ENCODE measurements around the gene WWC2.

WWC2 gene

DNA sequence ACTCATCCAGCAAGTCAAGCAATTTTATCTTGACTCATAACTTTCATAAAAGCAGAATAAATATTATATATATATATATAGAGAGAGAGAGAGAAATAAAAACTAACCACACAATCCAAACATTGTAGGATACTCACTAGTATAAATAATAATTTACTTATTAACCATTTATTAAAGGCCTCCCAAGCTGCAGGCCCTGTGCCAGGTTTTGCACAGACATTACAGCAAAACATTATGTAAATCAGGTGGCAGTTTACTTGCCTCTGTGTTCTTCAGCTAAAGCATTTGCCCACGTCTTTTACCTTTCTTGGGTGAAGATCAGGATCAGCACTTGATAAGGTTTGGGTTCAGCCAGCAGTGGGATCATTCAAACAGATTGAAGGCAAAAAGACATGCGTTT, 145.4 kb downstream of the WWC2 start (continued):
- TF ChIP-seq ZNF280C (tag by site-specific recombination; IDR thresholded peaks at IDR 0.05) (no peak), SETDB1 (IDR thresholded peaks at IDR 0.05; ENCODE audit: insufficient read length, low read length) (no peak), ZNF560 (tag by site-specific recombination; IDR thresholded peaks at IDR 0.05; ENCODE audit: borderline replicate concordance) (no peak), ZBTB8A (tag by site-specific recombination; IDR thresholded peaks at IDR 0.05) (no peak), ZNF707 (tag by site-specific recombination; IDR thresholded peaks at IDR 0.05) (no peak)

- Histone ChIP-seq H3K36me3 (ENCODE audit: control insufficient read depth in 2 of 2, insufficient read depth in 1 of 2, low read length in 2 of 2) (peaks cover 0 to 21% of the 10 kb centered on the region in 2 experiments; a peak in 1 of 3 replicates), H3K27ac (ENCODE audit: extremely low read depth, low read depth, low read length) (no peak overlapping the region), H3K9me3 (ENCODE audit: control insufficient read depth, insufficient read depth, low read depth, low read length) (no peaks in the 10 kb centered on the region), H3K4me3 (ENCODE audit: low read depth, low read length) (no peak overlapping the region), H3K4me1 (ENCODE audit: control insufficient read depth, insufficient read depth, low read length) (peaks cover 6% of the 10 kb centered on the region)
- CTCF ChIA-PET = interaction anchor here (1.2 to 5.3 kb wide), 5 partner anchors 8 to 310 kb away, joined by 4 to 74 read pairs (median 29); no protein-coding TSS in a partner anchor
- TF ChIP-seq ZNF530 (tag by site-specific recombination; IDR thresholded peaks at IDR 0.05; ENCODE audit: low read depth) = no peak
- TF ChIP-seq ZNF37A (tag by site-specific recombination; IDR thresholded peaks at IDR 0.05) = no peak
- TF ChIP-seq RBAK (tag by site-specific recombination; IDR thresholded peaks at IDR 0.05) = no peak
- POLR2A ChIA-PET = no interaction called here
These were observed 149.1 kb downstream of the WWC2 start for GRCh38 chr4:183248201-183248600.

- ChIA-PET CTCF (interaction anchor here (0.5 to 5.3 kb wide), 23 partner anchors 8 to 422 kb away, joined by 3 to 74 read pairs (median 4); no protein-coding TSS in a partner anchor), POLR2A (interaction anchor here (0.6 kb wide), 1 partner anchor 175 kb away, joined by 3 read pairs; no protein-coding TSS in a partner anchor)
- H3K4me3 ChIP-seq (ENCODE audit: low read depth, low read length) = no peak overlapping the region
- TF ChIP-seq ZNF654 (tag by site-specific recombination; IDR thresholded peaks at IDR 0.05; ENCODE audit: low read depth) = peak; percentile 67
- TF ChIP-seq ZNF510 (tag by site-specific recombination; IDR thresholded peaks at IDR 0.05; ENCODE audit: insufficient replicate concordance) = peak; percentile 77
- no peak for TF ChIP-seq IKZF3 (tag by site-specific recombination; IDR thresholded peaks at IDR 0.05)
- TF ChIP-seq CTCF (tag by site-specific recombination; IDR thresholded peaks at IDR 0.05) = peak; percentile 30; the same call in 1 of the 2 replicates
- no peak for TF ChIP-seq FEZF1 (tag by site-specific recombination; IDR thresholded peaks at IDR 0.05)
- H3K4me1 ChIP-seq (ENCODE audit: control insufficient read depth, insufficient read depth, low read length) = peaks cover 6% of the 10 kb centered on the region
- peaks cover 0 to 26% of the 10 kb centered on the region in 2 experiments; a peak in 1 of 3 replicates for H3K36me3 ChIP-seq (ENCODE audit: control insufficient read depth in 2 of 2, insufficient read depth in 1 of 2, low read length in 2 of 2)
- no peak overlapping the region for H3K27ac ChIP-seq (ENCODE audit: extremely low read depth, low read depth, low read length)
- no peaks in the 10 kb centered on the region for H3K9me3 ChIP-seq (ENCODE audit: control insufficient read depth, insufficient read depth, low read depth, low read length)
These were observed 150.8 kb downstream of the WWC2 start for GRCh38 chr4:183249854-183250253.

- peaks cover 6% of the 10 kb centered on the region for H3K4me1 ChIP-seq (ENCODE audit: control insufficient read depth, insufficient read depth, low read length)
- H3K36me3 ChIP-seq (ENCODE audit: control insufficient read depth in 2 of 2, insufficient read depth in 1 of 2, low read length in 2 of 2) = peaks cover 0 to 22% of the 10 kb centered on the region in 2 experiments; a peak in 1 of 3 replicates
- H3K4me3 ChIP-seq (ENCODE audit: low read depth, low read length) = no peak overlapping the region
- H3K27ac ChIP-seq (ENCODE audit: extremely low read depth, low read depth, low read length) = no peak overlapping the region
- POLR2A ChIA-PET = no interaction called here
- TF ChIP-seq ZSCAN23 (tag by site-specific recombination; IDR thresholded peaks at IDR 0.05) (no peak), ZNF221 (tag by site-specific recombination; IDR thresholded peaks at IDR 0.05; ENCODE audit: borderline replicate concordance) (no peak), ZNF561 (tag by site-specific recombination; IDR thresholded peaks at IDR 0.05; ENCODE audit: borderline replicate concordance) (no peak)
- CTCF ChIA-PET = interaction anchor here (0.8 to 5.3 kb wide), 9 partner anchors 9 to 325 kb away, joined by 3 to 74 read pairs (median 7); no protein-coding TSS in a partner anchor
- no peaks in the 10 kb centered on the region for H3K9me3 ChIP-seq (ENCODE audit: control insufficient read depth, insufficient read depth, low read depth, low read length)
These were observed 151.8 kb downstream of the WWC2 start for GRCh38 chr4:183250831-183251230.
